ENCODE measurements around the gene ACTR1B.

- TF ChIP-seq CTCF (IDR thresholded peaks at IDR 0.05; ENCODE audit: insufficient read depth, low read length, poor library complexity, severe bottlenecking) (no peak), EZH2phosphoT487 (conservative IDR thresholded peaks at IDR 0.05; ENCODE audit: low read length) (no peak)
These were observed 784 bp downstream of the ACTR1B start for GRCh38 chr2:97662895-97663625.

Data from SU-DHL-6 (cell line).